Activated B cell treated with CpG ODN at 0.5 μM for 24 hours (primary cell): Measurements from ENCODE around the gene FECH. TPM values are rescaled to one million over a fixed set of nuclear protein-coding genes. Genes with fewer than 3 reads are reported as not detected.
"Not testable (repeated sequence)": the region's sequence is repeated elsewhere in the genome, so short reads cannot be mapped to it uniquely, and the experiment has no call there.

Experiments used
- ATAC-seq: fragments of 200-7000 bp; cut with Tn5 transposase; one replicate; pipeline ENCODE4 v1.10.0; 2021; ENCODE audit warnings: low read depth, mild to moderate bottlenecking, moderate library complexity
- CTCF ChIA-PET: fragments of 350-600 bp; sonication (Branson Sonifier 250); formaldehyde crosslinking; loops from one replicate; lab custom pipeline; 2021; ENCODE audit warnings: antibody characterized with exemption; lab: Charles Lee
- POLR2A ChIA-PET: fragments of 350-600 bp; sonication (Branson Sonifier 250); formaldehyde crosslinking; loops from one replicate; lab custom pipeline; 2021; ENCODE audit warnings: antibody characterized with exemption; lab: Charles Lee
- DNase-seq: peaks from one replicate; pipeline ENCODE4 v3.0.0; 2022
- H3K27ac Mint-ChIP-seq: one replicate; pipeline ENCODE4 v1.8.0; 2020; ENCODE audit warnings: mixed read lengths
- H3K27me3 Mint-ChIP-seq: one replicate; pipeline ENCODE4 v1.8.0; 2021; ENCODE audit warnings: mixed read lengths
- H3K36me3 Mint-ChIP-seq: one replicate; pipeline ENCODE4 v1.8.0; 2021; ENCODE audit warnings: low read depth, mixed read lengths
- H3K4me1 Mint-ChIP-seq: one replicate; pipeline ENCODE4 v1.8.0; 2021; ENCODE audit warnings: mixed read lengths
- H3K4me3 Mint-ChIP-seq: one replicate; pipeline ENCODE4 v1.8.0; 2020; ENCODE audit warnings: mild to moderate bottlenecking, mixed read lengths
- H3K9me3 Mint-ChIP-seq: one replicate; pipeline ENCODE4 v1.8.0; 2020; ENCODE audit warnings: mixed read lengths
- intact Hi-C: fragments of 100-400 bp; cut with micrococcal nuclease; formaldehyde crosslinking; loops from one replicate; pipeline ENCODE4 v1.15.1; 2024
- total RNA-seq: library from RNA; stranded (reverse); gene quantifications from 2 replicates; pipeline ENCODE4 v1.2.3, GENCODE V29; 2022
- TF ChIP-seq, protein P1 (sequence below): fragments of 200-600 bp; IDR thresholded peaks from one replicate; pipeline ENCODE4 v1.8.0; 2022; ENCODE audit warnings: antibody characterized with exemption, mild to moderate bottlenecking

FECH gene
- total RNA-seq, 1 donor from 2014 or later, result 9.2 TPM

DNA sequence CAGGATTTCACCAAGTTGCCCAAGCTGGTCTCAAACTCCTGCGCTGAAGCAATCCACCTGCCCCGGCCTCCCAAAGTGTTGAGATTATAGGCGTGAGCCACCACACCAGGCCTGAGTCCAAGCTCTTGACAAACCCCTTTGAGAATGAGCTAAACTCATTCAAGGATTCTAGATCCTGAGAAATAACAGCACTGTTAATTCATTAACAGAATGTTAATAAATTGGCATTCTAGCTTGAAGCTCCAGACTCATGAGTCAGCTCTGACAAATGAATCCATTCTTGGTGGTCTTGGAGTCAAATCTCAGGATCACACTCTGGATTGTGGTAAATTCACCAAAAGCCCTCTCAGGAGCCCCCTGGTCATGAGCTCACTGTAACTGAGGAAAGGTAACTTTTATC lies 33.4 kb upstream of the FECH start:
- ATAC-seq, result no peak
- intact Hi-C loops, result loop anchor here (5.0 kb wide), 1 partner anchor 517 kb away; no protein-coding TSS in a partner anchor
- TF ChIP-seq, protein P1, sequence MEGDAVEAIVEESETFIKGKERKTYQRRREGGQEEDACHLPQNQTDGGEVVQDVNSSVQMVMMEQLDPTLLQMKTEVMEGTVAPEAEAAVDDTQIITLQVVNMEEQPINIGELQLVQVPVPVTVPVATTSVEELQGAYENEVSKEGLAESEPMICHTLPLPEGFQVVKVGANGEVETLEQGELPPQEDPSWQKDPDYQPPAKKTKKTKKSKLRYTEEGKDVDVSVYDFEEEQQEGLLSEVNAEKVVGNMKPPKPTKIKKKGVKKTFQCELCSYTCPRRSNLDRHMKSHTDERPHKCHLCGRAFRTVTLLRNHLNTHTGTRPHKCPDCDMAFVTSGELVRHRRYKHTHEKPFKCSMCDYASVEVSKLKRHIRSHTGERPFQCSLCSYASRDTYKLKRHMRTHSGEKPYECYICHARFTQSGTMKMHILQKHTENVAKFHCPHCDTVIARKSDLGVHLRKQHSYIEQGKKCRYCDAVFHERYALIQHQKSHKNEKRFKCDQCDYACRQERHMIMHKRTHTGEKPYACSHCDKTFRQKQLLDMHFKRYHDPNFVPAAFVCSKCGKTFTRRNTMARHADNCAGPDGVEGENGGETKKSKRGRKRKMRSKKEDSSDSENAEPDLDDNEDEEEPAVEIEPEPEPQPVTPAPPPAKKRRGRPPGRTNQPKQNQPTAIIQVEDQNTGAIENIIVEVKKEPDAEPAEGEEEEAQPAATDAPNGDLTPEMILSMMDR, result no peak
- Mint-ChIP-seq H3K27me3 (no peaks in the 10 kb centered on the region), H3K4me3 (peak overlapping the region; percentile 96), H3K9me3 (no peaks in the 10 kb centered on the region), H3K4me1 (peaks cover 29% of the 10 kb centered on the region), H3K27ac (peak overlapping the region; percentile 12), H3K36me3 (peaks cover 49% of the 10 kb centered on the region)
- ChIA-PET CTCF (interaction anchor here (0.7 kb wide), 1 partner anchor 262 kb away, joined by 3 read pairs; no protein-coding TSS in a partner anchor), POLR2A (interaction anchor here (0.6 to 3.4 kb wide), 4 partner anchors 11 to 33 kb away, joined by 3 to 54 read pairs (median 7); no protein-coding TSS in a partner anchor)
- DNase-seq, result no peak

DNA sequence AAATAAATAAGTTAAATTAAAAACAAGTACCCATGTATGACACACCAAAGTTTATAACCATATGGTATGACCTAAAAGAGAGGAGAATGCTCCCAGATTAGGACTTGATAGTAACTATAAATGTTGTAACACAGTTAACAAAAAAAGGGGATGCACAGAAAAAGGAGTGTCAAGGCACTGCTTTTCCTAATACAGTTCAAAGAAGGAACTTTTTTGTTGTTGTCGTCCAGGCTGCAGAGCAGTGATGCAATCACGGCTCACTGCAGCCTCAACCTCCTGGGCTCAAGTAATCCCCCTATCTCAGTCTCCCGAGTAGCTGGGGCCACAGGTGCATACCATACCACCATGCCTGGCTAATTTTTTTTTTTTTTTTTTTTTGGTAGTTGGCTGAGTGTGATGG lies 32.4 kb upstream of the FECH start:
- no peaks in the 10 kb centered on the region for H3K9me3 Mint-ChIP-seq
- intact Hi-C loops, result no loop called here
- CTCF ChIA-PET, result no interaction called here
- ATAC-seq, result no peak
- H3K36me3 Mint-ChIP-seq, result peaks cover 57% of the 10 kb centered on the region
- DNase-seq, result no peak
- H3K4me1 Mint-ChIP-seq, result peaks cover 29% of the 10 kb centered on the region
- POLR2A ChIA-PET, result no interaction called here
- H3K27me3 Mint-ChIP-seq, result no peaks in the 10 kb centered on the region
- no peak overlapping the region for H3K4me3 Mint-ChIP-seq
- TF ChIP-seq, protein P1, result no peak
- H3K27ac Mint-ChIP-seq, result no peak overlapping the region

DNA sequence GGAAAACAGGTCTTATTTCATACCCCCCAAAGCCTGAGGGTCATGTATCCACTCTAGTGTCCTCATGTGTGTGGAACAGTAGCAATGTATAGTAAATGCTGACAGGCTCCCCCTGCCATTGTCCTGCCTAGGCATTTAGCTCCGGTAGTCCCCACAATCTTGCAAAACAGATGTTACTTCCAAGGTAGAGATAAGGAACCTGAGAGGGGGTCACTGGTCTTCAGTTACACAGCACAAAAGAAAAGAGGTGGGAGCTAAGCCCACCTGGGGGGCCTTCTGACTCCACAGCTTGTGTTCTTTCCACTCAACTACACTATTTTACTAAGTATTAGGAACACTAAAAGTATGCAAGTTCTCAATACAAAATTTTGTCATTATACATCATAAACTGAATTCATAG lies 17.4 kb upstream of the FECH start:
- no peak overlapping the region for H3K4me3 Mint-ChIP-seq
- no peak for DNase-seq
- no peaks in the 10 kb centered on the region for H3K9me3 Mint-ChIP-seq
- no peaks in the 10 kb centered on the region for H3K4me1 Mint-ChIP-seq
- no peak for ATAC-seq
- CTCF ChIA-PET, result no interaction called here
- POLR2A ChIA-PET, result interaction anchor here (0.6 to 1.0 kb wide), 2 partner anchors 14 to 64 kb away, joined by 3 to 7 read pairs; no protein-coding TSS in a partner anchor
- intact Hi-C loops, result no loop called here
- no peaks in the 10 kb centered on the region for H3K27me3 Mint-ChIP-seq
- H3K36me3 Mint-ChIP-seq, result peaks cover 88% of the 10 kb centered on the region
- H3K27ac Mint-ChIP-seq, result no peak overlapping the region
- TF ChIP-seq, protein P1, result no peak

DNA sequence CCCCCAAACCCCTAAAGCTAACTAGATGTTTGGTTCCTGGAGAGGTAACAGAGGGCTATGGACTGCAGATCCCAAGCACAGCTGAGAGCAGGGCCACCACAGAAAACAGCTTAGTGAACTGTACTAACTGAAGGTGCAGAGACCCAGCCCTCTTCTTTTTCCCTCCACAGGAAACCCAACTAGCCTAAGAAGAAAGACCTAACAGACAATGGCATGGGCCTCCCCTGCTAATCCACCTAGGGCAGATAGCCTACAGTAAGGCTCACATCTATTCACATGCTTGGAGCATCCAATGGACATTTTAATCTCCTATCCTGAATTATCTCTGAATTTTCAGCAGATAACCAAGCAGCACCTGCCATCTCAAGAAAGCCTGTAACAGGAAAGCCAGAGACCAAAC lies 8.8 kb upstream of the FECH start:
- Mint-ChIP-seq H3K27me3 (no peaks in the 10 kb centered on the region), H3K4me1 (no peaks in the 10 kb centered on the region), H3K9me3 (peaks cover 2% of the 10 kb centered on the region), H3K36me3 (peaks cover 26% of the 10 kb centered on the region), H3K4me3 (no peak overlapping the region), H3K27ac (no peak overlapping the region)
- intact Hi-C loops, result no loop called here
- ChIA-PET POLR2A (no interaction called here), CTCF (no interaction called here)
- ATAC-seq, result no peak
- TF ChIP-seq, protein P1, result no peak
- DNase-seq, result no peak

DNA sequence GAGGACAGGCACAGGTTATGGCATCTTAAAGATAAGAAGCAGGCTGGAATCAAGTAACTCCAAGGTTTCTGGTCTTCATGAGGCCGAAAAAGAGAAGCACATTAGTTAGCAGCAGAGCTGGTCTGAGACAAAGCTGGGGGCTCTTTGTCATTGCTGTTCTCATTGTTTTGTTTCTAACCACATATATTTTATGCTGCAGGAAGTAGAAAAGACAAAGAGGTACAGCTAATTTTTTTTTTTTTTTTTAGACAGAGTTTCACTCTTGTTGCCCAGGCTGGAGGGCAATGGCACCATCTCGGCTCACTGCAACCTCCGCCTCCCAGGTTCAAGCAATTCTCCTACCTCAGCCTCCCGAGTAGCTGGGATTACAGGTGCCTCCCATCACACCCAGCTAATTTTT lies 6.2 kb upstream of the FECH start:
- not testable (repeated sequence) for ATAC-seq, DNase-seq

DNA sequence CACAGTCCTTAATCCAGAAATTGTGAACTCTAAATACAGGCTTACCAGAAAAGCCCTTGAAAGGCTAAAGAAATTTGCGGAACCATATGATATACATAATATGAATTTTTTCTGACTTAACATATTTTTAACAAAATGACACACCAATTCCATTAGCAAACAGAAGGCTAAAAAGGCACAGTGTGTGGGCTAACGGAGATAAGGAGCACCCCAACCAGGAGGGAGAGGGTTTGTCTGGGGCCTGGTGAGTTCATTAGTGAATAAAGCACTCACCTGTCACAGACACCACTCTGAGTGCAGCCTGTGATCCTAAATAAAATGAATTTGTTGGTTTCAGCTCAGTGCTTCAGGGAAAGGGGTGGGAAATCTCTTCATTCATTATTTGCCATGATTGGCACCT lies 2.7 kb upstream of the FECH start:
- Mint-ChIP-seq H3K4me1 (peaks cover 14% of the 10 kb centered on the region), H3K27me3 (no peaks in the 10 kb centered on the region), H3K27ac (no peak overlapping the region), H3K4me3 (no peak overlapping the region), H3K9me3 (no peaks in the 10 kb centered on the region), H3K36me3 (no peaks in the 10 kb centered on the region)
- intact Hi-C loops, result loop anchor here (10.0 kb wide), 1 partner anchor 1766 kb away; the partner anchor contains the start of gene LMAN1
- TF ChIP-seq, protein P1, result no peak
- CTCF ChIA-PET, result no interaction called here
- ATAC-seq (no peak), DNase-seq (no peak)
- POLR2A ChIA-PET, result no interaction called here

More for the DNA sequence above, 6.2 kb upstream of the FECH start:
- H3K27ac Mint-ChIP-seq, H3K27me3 Mint-ChIP-seq, intact Hi-C loops, H3K9me3 Mint-ChIP-seq, H3K4me1 Mint-ChIP-seq, H3K36me3 Mint-ChIP-seq, H3K4me3 Mint-ChIP-seq, CTCF ChIA-PET, POLR2A ChIA-PET: not testable (repeated sequence)
